ENCODE data around the gene NADK. TPM values are rescaled to one million over a fixed set of nuclear protein-coding genes. Genes with fewer than 3 reads are reported as not detected.
"Not testable (repeated sequence)": the region's sequence is repeated elsewhere in the genome, so short reads cannot be mapped to it uniquely, and the experiment has no call there.

Gene NADK
- total RNA-seq, 1 donor from 2014 or later, result 37.8 TPM

DNA sequence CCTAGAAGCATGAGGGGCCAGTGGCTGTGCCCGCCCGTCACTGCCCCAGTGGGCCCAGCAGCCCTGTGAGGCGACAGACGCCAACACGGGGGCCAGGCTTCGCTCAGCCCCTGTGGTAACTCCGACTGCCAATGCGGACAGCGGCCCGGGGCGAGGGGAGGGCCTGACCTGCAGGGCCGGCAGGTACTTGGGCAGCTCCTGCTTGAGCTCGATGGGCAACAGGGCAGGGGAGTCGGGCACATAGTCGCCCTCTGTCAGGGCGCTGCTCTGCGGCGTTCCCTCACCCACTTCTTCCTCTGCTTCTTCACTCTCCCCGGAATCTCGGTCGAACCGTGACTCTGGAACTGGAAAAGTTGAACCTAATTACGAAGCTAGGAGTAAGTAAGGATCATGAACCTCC lies 71.0 kb downstream of the NADK start:
- not testable (repeated sequence) for H3F3A ChIP-seq (ENCODE audit: low read depth); H3K27me3 Mint-ChIP-seq (ENCODE audit: insufficient read depth, low read depth); H3K4me1 ChIP-seq; H3K4me2 ChIP-seq; H3K27ac Mint-ChIP-seq; H3K9ac ChIP-seq; H3K4me1 Mint-ChIP-seq; H3K27me3 ChIP-seq; H2AFZ ChIP-seq (replicated peaks); H3K79me2 ChIP-seq (ENCODE audit: low read depth); H3K9me3 Mint-ChIP-seq; H3K9me3 ChIP-seq (ENCODE audit: low read depth); H3K4me3 Mint-ChIP-seq; H3K27ac ChIP-seq; H4K20me1 ChIP-seq (ENCODE audit: low read depth); H3K4me3 ChIP-seq; H3K36me3 ChIP-seq; DNase-seq (ENCODE audit: low spot score); H3K36me3 Mint-ChIP-seq

DNA sequence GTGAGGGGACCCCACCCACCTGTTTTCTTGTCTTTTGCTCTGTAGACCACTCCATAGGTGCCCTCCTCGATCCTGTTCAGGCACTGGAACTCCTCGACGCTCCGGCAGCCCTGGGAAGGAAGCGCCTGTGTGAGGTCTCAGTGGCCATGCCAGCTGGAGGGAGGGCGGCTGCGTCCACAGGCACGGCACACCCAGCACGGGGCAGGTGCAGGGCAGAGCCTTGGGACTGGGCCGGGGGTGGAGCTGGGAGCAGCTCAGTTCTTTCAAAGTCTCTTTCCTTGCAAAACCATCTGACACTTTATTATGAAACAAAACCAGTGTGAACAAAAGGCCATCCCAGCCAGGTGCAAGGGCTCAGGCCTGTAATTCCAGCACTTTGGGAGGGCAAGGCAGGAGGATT lies 72.6 kb downstream of the NADK start:
- not testable (repeated sequence) for H3K36me3 ChIP-seq; H3K79me2 ChIP-seq (ENCODE audit: low read depth); H2AFZ ChIP-seq (replicated peaks); H3F3A ChIP-seq (ENCODE audit: low read depth); H3K9me3 Mint-ChIP-seq; H3K9ac ChIP-seq; H3K4me1 ChIP-seq; H3K36me3 Mint-ChIP-seq; H3K4me3 ChIP-seq; H3K27ac Mint-ChIP-seq; H3K4me3 Mint-ChIP-seq; H3K4me1 Mint-ChIP-seq; H3K9me3 ChIP-seq (ENCODE audit: low read depth); H3K4me2 ChIP-seq; H3K27me3 ChIP-seq; DNase-seq (ENCODE audit: low spot score); H3K27me3 Mint-ChIP-seq (ENCODE audit: insufficient read depth, low read depth); H3K27ac ChIP-seq; H4K20me1 ChIP-seq (ENCODE audit: low read depth)

DNA sequence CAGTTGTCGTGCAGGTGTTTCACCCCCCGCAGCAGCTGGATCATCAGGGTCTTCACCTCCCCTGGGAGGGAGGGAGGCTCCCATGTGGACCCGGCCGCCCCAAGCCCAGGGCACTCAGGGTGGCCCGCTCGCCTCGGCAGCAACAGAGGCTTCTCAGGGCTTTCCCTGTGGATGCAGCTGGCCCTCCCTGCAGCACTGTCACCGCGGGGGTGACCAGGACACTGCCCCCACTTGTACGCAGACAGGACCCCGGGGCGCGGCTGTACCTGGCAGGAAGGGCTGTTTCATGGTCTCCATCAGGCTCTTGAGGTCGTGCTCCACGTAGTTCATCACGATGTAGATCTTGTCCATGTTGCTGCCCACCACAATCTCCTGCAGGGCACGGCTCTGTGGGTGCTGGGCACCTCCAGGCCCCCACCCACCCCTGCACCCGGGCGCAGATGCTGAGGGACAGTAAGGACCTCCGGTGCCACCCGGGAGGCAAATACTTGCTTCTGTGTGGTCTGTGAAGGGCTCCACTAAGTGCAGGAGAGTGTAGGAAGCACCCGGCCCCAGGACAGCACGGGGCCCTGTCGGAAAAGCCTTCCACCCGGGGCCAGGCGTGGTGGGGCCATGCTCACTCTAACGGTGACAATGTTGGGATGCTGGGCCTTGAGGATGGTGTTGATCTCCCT lies 73.8 kb downstream of the NADK start:
- not testable (repeated sequence) for H3K27me3 Mint-ChIP-seq (ENCODE audit: insufficient read depth, low read depth); H3K9me3 ChIP-seq (ENCODE audit: low read depth); H3K36me3 Mint-ChIP-seq; H3F3A ChIP-seq (ENCODE audit: low read depth); H3K9me3 Mint-ChIP-seq; H4K20me1 ChIP-seq (ENCODE audit: low read depth); H3K36me3 ChIP-seq; H3K27me3 ChIP-seq; H3K4me3 Mint-ChIP-seq; H3K9ac ChIP-seq; H3K4me2 ChIP-seq; H3K27ac ChIP-seq; H3K4me3 ChIP-seq; H2AFZ ChIP-seq (replicated peaks); H3K4me1 ChIP-seq; H3K4me1 Mint-ChIP-seq; H3K27ac Mint-ChIP-seq; DNase-seq (ENCODE audit: low spot score); H3K79me2 ChIP-seq (ENCODE audit: low read depth)

- no peaks in the 10 kb centered on the region for H4K20me1 ChIP-seq (ENCODE audit: low read depth)
- Mint-ChIP-seq H3K36me3 (peaks cover 2% of the 10 kb centered on the region), H3K27ac (no peak overlapping the region), H3K4me3 (no peak overlapping the region), H3K4me1 (no peaks in the 10 kb centered on the region), H3K27me3 (ENCODE audit: insufficient read depth, low read depth) (no peaks in the 10 kb centered on the region), H3K9me3 (no peaks in the 10 kb centered on the region)
- TF ChIP-seq CTCF (IDR thresholded peaks at IDR 0.05) (no peak), EZH2 (IDR thresholded peaks at IDR 0.05) (no peak)
- no peak overlapping the region for H3K9ac ChIP-seq
- no peaks in the 10 kb centered on the region for H3F3A ChIP-seq (ENCODE audit: low read depth)
- H3K4me1 ChIP-seq, result no peaks in the 10 kb centered on the region
- H3K36me3 ChIP-seq, result no peaks in the 10 kb centered on the region
- H3K79me2 ChIP-seq (ENCODE audit: low read depth), result no peaks in the 10 kb centered on the region
- no peak overlapping the region for H2AFZ ChIP-seq (replicated peaks)
- no peak for DNase-seq (ENCODE audit: low spot score)
- H3K27me3 ChIP-seq, result no peaks in the 10 kb centered on the region
- no peak overlapping the region for H3K4me3 ChIP-seq
- H3K9me3 ChIP-seq (ENCODE audit: low read depth), result no peaks in the 10 kb centered on the region
- no peak overlapping the region for H3K27ac ChIP-seq
- no peak overlapping the region for H3K4me2 ChIP-seq
These were observed 74.5 kb downstream of the NADK start for GRCh38 chr1:1703796-1704195.

GRCh38 chr1:1702506-1702905 lies 75.8 kb downstream of the NADK start:
- not testable (repeated sequence) for H3K27ac Mint-ChIP-seq; H3K36me3 ChIP-seq; H3F3A ChIP-seq (ENCODE audit: low read depth); H3K9ac ChIP-seq; H3K27ac ChIP-seq; H3K27me3 Mint-ChIP-seq (ENCODE audit: insufficient read depth, low read depth); H3K4me2 ChIP-seq; H3K4me3 Mint-ChIP-seq; H3K36me3 Mint-ChIP-seq; H3K27me3 ChIP-seq; H2AFZ ChIP-seq (replicated peaks); H3K9me3 Mint-ChIP-seq; H3K79me2 ChIP-seq (ENCODE audit: low read depth); H3K9me3 ChIP-seq (ENCODE audit: low read depth); H3K4me3 ChIP-seq; H3K4me1 ChIP-seq; DNase-seq (ENCODE audit: low spot score); H3K4me1 Mint-ChIP-seq; H4K20me1 ChIP-seq (ENCODE audit: low read depth)

Other genes starting within 250 kb of the NADK start
- gene TMEM240, start 237.8 kb downstream of the NADK start, total RNA-seq (ENCODE audit: low replicate concordance), result 8.0 and 13.3 TPM in 2 replicates
- 82.5 and 94.1 TPM in 2 replicates for gene SSU72, start 203.6 kb downstream of the NADK start, total RNA-seq (ENCODE audit: low replicate concordance)
- 2.5 and 7.8 TPM in 2 replicates for gene FNDC10, start 178.3 kb downstream of the NADK start, total RNA-seq (ENCODE audit: low replicate concordance)
- gene MIB2, start 163.0 kb downstream of the NADK start, total RNA-seq (ENCODE audit: low replicate concordance), result 7.5 and 71.6 TPM in 2 replicates
- 4.2 and 4.7 TPM in 2 replicates for gene MMP23B, start 146.3 kb downstream of the NADK start, total RNA-seq (ENCODE audit: low replicate concordance)
- gene CDK11B, start 119.5 kb downstream of the NADK start, total RNA-seq (ENCODE audit: low replicate concordance), result 12.6 and 16.9 TPM in 2 replicates
- gene SLC35E2B, start 85.7 kb downstream of the NADK start, total RNA-seq (ENCODE audit: low replicate concordance), result 49.4 and 71.6 TPM in 2 replicates
- gene CDK11A, start 54.1 kb downstream of the NADK start, total RNA-seq (ENCODE audit: low replicate concordance), result 6.6 and 16.6 TPM in 2 replicates
- 175 and 197 TPM in 2 replicates for gene GNB1, start 112.6 kb upstream of the NADK start, total RNA-seq (ENCODE audit: low replicate concordance)
- gene CALML6, start 136.8 kb upstream of the NADK start, total RNA-seq (ENCODE audit: low replicate concordance), result 0.53 TPM in 1 of 2 replicates, not detected in the other
- gene TMEM52, start 140.8 kb upstream of the NADK start, total RNA-seq (ENCODE audit: low replicate concordance), result 2.9 and 7.4 TPM in 2 replicates
- gene CFAP74, start 225.3 kb upstream of the NADK start, total RNA-seq (ENCODE audit: low replicate concordance), result 0.19 TPM in 1 of 2 replicates, not detected in the other
- gene GABRD, start 240.9 kb upstream of the NADK start, total RNA-seq (ENCODE audit: low replicate concordance), result 0.31 and 0.45 TPM in 2 replicates